Subcutaneous adipose tissue (tissue), 4 donors: ENCODE data around the gene TSPAN11. TPM values are rescaled to one million over a fixed set of nuclear protein-coding genes. Genes with fewer than 3 reads are reported as not detected.

ENCODE experiments used
- total RNA-seq, 4 donors: library from RNA; depleted of rRNA; stranded (reverse); fragments of >200 nt; gene quantifications; one replicate each; pipeline ENCODE4 v1.1.0, GENCODE V29; 2016
- TF ChIP-seq, protein P1 (sequence below): fragments of 450-650 bp; IDR thresholded peaks from one replicate; pipeline ENCODE4 v1.5.1; 2016; ENCODE audit warnings: low read depth, mild to moderate bottlenecking, control low read depth, antibody characterized with exemption, moderate library complexity

The TSPAN11 gene
- total RNA-seq, 4 donors from 2014 or later, result 0.19 to 1.4 (median 0.22) TPM; not detected in 1

GRCh38 chr12:31033681-31034080 is 107.1 kb downstream of the TSPAN11 start:
- TF ChIP-seq, protein P1, sequence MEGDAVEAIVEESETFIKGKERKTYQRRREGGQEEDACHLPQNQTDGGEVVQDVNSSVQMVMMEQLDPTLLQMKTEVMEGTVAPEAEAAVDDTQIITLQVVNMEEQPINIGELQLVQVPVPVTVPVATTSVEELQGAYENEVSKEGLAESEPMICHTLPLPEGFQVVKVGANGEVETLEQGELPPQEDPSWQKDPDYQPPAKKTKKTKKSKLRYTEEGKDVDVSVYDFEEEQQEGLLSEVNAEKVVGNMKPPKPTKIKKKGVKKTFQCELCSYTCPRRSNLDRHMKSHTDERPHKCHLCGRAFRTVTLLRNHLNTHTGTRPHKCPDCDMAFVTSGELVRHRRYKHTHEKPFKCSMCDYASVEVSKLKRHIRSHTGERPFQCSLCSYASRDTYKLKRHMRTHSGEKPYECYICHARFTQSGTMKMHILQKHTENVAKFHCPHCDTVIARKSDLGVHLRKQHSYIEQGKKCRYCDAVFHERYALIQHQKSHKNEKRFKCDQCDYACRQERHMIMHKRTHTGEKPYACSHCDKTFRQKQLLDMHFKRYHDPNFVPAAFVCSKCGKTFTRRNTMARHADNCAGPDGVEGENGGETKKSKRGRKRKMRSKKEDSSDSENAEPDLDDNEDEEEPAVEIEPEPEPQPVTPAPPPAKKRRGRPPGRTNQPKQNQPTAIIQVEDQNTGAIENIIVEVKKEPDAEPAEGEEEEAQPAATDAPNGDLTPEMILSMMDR, result no peak

- TF ChIP-seq, protein P1, result no peak
Observed at GRCh38 chr12:31034372-31034771, 107.8 kb downstream of the TSPAN11 start.

DNA sequence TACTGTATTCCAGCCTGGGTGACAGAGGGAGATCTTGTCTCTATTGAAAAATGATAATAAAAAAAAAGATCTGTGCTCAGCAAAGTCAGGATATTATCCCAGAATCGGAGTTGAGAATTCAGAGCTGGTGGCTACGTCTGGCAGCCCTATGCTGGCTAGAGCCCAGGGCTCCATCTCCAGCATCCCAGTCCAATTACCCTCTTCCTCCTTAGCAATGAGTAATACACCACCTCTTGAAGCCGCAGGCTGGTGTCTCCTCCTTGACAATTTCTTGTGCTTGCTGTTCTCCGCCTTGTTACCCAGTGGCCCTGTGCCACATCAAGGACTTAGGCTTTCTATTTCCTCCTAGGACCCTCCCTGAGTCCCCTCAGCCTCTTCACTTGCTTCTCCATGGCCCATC is 108.7 kb downstream of the TSPAN11 start:
- TF ChIP-seq, protein P1, result no peak

DNA sequence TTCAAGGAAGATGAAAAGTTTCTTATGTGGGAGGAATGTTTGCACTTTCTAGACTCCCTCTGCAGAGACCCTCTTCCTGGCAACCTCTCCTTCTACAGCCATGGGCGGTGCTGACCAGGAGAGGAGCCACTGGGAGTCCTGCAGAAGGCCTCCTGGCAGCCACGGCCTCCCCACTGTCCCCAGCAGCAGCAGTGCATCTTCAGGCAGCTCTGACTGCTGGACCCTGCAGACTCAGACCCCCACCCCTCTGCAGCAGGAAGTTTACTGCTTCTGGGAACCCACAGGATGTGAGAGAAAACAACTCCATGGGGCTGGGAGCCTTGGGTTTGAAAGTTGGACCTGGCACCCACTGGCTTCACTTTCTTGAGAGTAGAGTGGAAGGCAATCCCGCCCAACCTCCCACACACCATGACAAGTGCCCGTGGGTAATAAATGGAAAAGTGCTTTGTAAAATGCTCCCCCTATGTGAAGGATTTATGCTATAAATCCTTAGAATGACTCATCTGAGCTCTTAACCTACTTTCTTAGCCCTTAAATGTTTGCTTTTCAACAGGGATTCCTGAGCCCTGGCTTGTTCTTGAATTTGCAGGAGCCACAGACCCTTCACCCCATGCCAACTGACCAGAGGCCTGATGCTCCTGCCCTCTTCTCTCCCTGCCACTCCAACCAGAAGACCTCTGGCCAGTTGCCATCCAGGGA is 109.6 kb downstream of the TSPAN11 start:
- TF ChIP-seq, protein P1, result no peak

GRCh38 chr12:31037028-31037427 is 110.5 kb downstream of the TSPAN11 start:
- TF ChIP-seq, protein P1, result no peak

DNA sequence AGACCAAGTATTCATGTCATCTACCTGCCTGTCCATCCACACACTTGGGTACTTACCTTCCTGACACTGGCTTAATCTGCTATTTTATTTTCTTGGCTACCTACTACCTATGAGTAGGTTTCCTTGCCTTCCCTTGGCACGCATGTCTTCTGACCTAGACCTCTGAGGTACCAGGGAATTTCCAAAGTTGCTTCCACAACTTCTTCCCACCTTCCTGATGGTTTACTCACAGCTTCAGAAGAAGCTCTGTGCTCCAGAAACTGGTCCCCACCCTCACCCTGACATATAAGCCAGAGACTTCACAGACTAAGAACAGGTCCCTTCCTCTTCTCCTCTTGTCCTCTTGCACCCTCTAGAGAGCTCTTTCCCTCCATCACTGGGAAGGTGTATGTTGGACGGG is 111.4 kb downstream of the TSPAN11 start:
- TF ChIP-seq, protein P1, result no peak

GRCh38 chr12:31041033-31041564 is 114.6 kb downstream of the TSPAN11 start:
- TF ChIP-seq, protein P1, result no peak

Other genes starting within 250 kb of the TSPAN11 start
- 10 to 100 TPM; 27.7 to 51.5 (median 38.9) TPM for gene IPO8, start 230.9 kb upstream of the TSPAN11 start, total RNA-seq
- gene CAPRIN2, start 171.8 kb upstream of the TSPAN11 start, total RNA-seq, result 10 to 100 TPM; 22.5 to 40.3 (median 31.7) TPM
- gene DDX11, start 147.1 kb downstream of the TSPAN11 start, total RNA-seq, result 10 to 100 TPM in 3 of 4 donors, 1 to 10 TPM in 1; 2.6 to 36.2 (median 14.8) TPM